Measurements from ENCODE around the gene SYT1.
"Not testable (repeated sequence)": the region's sequence is repeated elsewhere in the genome, so short reads cannot be mapped to it uniquely, and the experiment has no call there.

The SYT1 gene

GRCh38 chr12:79141776-79142175, 277.2 kb downstream of the SYT1 start:
- no peak for DNase-seq (ENCODE audit: low read depth)

GRCh38 chr12:79143803-79144202, 279.2 kb downstream of the SYT1 start:
- no peak for DNase-seq (ENCODE audit: low read depth)

- no peak for DNase-seq (ENCODE audit: low read depth)
Observed at GRCh38 chr12:79151956-79152355, 287.4 kb downstream of the SYT1 start.

- DNase-seq (ENCODE audit: low read depth): peak; percentile 3
Observed at GRCh38 chr12:79155683-79156082, 291.1 kb downstream of the SYT1 start.

GRCh38 chr12:79156846-79157463, 292.4 kb downstream of the SYT1 start:
- no peak for DNase-seq (ENCODE audit: low read depth)

GRCh38 chr12:79161249-79161934, 296.8 kb downstream of the SYT1 start:
- no peak for DNase-seq (ENCODE audit: low read depth)

- DNase-seq (ENCODE audit: low read depth): no peak
Observed at GRCh38 chr12:79162147-79162772, 297.7 kb downstream of the SYT1 start.

GRCh38 chr12:79162948-79163347, 298.4 kb downstream of the SYT1 start:
- DNase-seq (ENCODE audit: low read depth): no peak

GRCh38 chr12:79164890-79165289, 300.3 kb downstream of the SYT1 start:
- no peak for DNase-seq (ENCODE audit: low read depth)

GRCh38 chr12:79168687-79169086, 304.1 kb downstream of the SYT1 start:
- no peak for DNase-seq (ENCODE audit: low read depth)

- DNase-seq (ENCODE audit: low read depth): peak; percentile 18
Observed at GRCh38 chr12:79174626-79175025, 310.1 kb downstream of the SYT1 start.

- no peak for DNase-seq (ENCODE audit: low read depth)
Observed at GRCh38 chr12:79183003-79183402, 318.4 kb downstream of the SYT1 start.

- no peak for DNase-seq (ENCODE audit: low read depth)
Observed at GRCh38 chr12:79183926-79184325, 319.4 kb downstream of the SYT1 start.

- no peak for DNase-seq (ENCODE audit: low read depth)
Observed at GRCh38 chr12:79186506-79186905, 321.9 kb downstream of the SYT1 start.

- no peak for DNase-seq (ENCODE audit: low read depth)
Observed at GRCh38 chr12:79187032-79187431, 322.5 kb downstream of the SYT1 start.

- no peak for DNase-seq (ENCODE audit: low read depth)
Observed at GRCh38 chr12:79191391-79191790, 326.8 kb downstream of the SYT1 start.

- DNase-seq (ENCODE audit: low read depth): no peak
Observed at GRCh38 chr12:79194595-79194994, 330.0 kb downstream of the SYT1 start.

GRCh38 chr12:79199166-79199565, 334.6 kb downstream of the SYT1 start:
- DNase-seq (ENCODE audit: low read depth): no peak

- no peak for DNase-seq (ENCODE audit: low read depth)
Observed at GRCh38 chr12:79200176-79200575, 335.6 kb downstream of the SYT1 start.

- no peak for DNase-seq (ENCODE audit: low read depth)
Observed at GRCh38 chr12:79203058-79203647, 338.6 kb downstream of the SYT1 start.

GRCh38 chr12:79206871-79207270, 342.3 kb downstream of the SYT1 start:
- no peak for DNase-seq (ENCODE audit: low read depth)

GRCh38 chr12:79210403-79210802, 345.8 kb downstream of the SYT1 start:
- not testable (repeated sequence) for DNase-seq (ENCODE audit: low read depth)

- no peak for DNase-seq (ENCODE audit: low read depth)
Observed at GRCh38 chr12:79217306-79217705, 352.7 kb downstream of the SYT1 start.
